KMS-11 (cell line): ENCODE results near the gene TMEM273.

Source experiments
- H2AFZ ChIP-seq: fragments of 200-600 bp; sonication (generic); 2 replicates; pipeline ENCODE4 v1.6.1; 2016; ENCODE audit warnings: antibody characterized with exemption, mixed run types, low read depth
- H3K27ac ChIP-seq: fragments of 200-600 bp; sonication (generic); 2 replicates; pipeline ENCODE4 v1.6.1; 2016; ENCODE audit warnings: mild to moderate bottlenecking, mixed run types
- H3K27me3 ChIP-seq: fragments of 200-600 bp; sonication (generic); 2 replicates; pipeline ENCODE4 v1.6.1; 2017; ENCODE audit warnings: mild to moderate bottlenecking, low read depth, mixed run types, moderate library complexity; ENCODE audit not compliant: insufficient read depth
- H3K36me3 ChIP-seq: fragments of 200-600 bp; sonication (generic); 2 replicates; pipeline ENCODE4 v1.6.1; 2017; ENCODE audit warnings: mild to moderate bottlenecking, mixed run types; ENCODE audit not compliant: insufficient read depth
- H3K4me1 ChIP-seq: fragments of 200-600 bp; sonication (generic); 2 replicates; pipeline ENCODE4 v1.6.1; 2016; ENCODE audit warnings: mild to moderate bottlenecking, low read depth, mixed run types; ENCODE audit not compliant: poor library complexity, severe bottlenecking
- H3K4me2 ChIP-seq: fragments of 200-600 bp; sonication (generic); 2 replicates; pipeline ENCODE4 v1.7.0; 2016; ENCODE audit warnings: mild to moderate bottlenecking, mixed run types
- H3K4me3 ChIP-seq: fragments of 200-600 bp; sonication (generic); IDR thresholded peaks from 2 replicates; pipeline ENCODE4 v1.6.1; 2017; ENCODE audit warnings: low read depth, low read length, mixed read lengths; ENCODE audit not compliant: insufficient read depth
- H3K79me2 ChIP-seq: fragments of 200-600 bp; sonication (generic); 2 replicates; pipeline ENCODE4 v1.6.1; 2016; ENCODE audit warnings: low read depth, mixed run types; ENCODE audit not compliant: insufficient read depth
- H3K9ac ChIP-seq: fragments of 200-600 bp; sonication (generic); 2 replicates; pipeline ENCODE4 v1.6.1; 2016; ENCODE audit warnings: mild to moderate bottlenecking, mixed run types
- H4K20me1 ChIP-seq: fragments of 200-600 bp; sonication (generic); 2 replicates; pipeline ENCODE4 v1.6.1; 2016; ENCODE audit warnings: mild to moderate bottlenecking, mixed run types; ENCODE audit not compliant: insufficient read depth
- TF ChIP-seq, protein P1 (sequence below): fragments of 200-600 bp; sonication (generic); conservative IDR thresholded peaks from 2 replicates; pipeline ENCODE4 v1.6.1; 2017; ENCODE audit warnings: low read depth, mild to moderate bottlenecking, antibody characterized with exemption, low read length, moderate library complexity, mixed read lengths

TMEM273 gene

DNA sequence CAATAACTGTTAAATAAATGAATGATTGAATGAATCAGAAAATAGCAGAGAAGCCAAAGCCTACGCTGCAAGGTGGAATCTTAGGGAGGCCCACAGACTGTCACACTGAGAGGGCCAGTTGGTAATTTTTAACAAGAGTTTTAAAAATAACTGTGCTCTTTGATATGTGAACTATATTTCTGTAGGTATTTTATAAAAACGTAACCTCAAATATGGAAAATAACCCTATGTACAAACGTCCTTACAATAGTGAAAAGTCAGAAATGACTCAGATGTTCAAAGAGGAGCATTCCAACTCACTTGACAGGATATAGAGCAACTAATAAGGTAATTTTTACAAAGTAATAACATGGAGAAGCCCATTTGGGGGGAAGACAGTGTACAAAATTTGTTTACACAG is 18.9 kb upstream of the TMEM273 start:
- H3K4me1 ChIP-seq, result no peaks in the 10 kb centered on the region
- no peak overlapping the region for H3K4me3 ChIP-seq
- no peaks in the 10 kb centered on the region for H3K36me3 ChIP-seq
- H3K27ac ChIP-seq, result no peak overlapping the region
- no peak overlapping the region for H3K9ac ChIP-seq
- no peaks in the 10 kb centered on the region for H3K27me3 ChIP-seq
- no peaks in the 10 kb centered on the region for H3K79me2 ChIP-seq
- H3K4me2 ChIP-seq, result no peak overlapping the region
- H4K20me1 ChIP-seq, result no peaks in the 10 kb centered on the region
- TF ChIP-seq, protein P1, sequence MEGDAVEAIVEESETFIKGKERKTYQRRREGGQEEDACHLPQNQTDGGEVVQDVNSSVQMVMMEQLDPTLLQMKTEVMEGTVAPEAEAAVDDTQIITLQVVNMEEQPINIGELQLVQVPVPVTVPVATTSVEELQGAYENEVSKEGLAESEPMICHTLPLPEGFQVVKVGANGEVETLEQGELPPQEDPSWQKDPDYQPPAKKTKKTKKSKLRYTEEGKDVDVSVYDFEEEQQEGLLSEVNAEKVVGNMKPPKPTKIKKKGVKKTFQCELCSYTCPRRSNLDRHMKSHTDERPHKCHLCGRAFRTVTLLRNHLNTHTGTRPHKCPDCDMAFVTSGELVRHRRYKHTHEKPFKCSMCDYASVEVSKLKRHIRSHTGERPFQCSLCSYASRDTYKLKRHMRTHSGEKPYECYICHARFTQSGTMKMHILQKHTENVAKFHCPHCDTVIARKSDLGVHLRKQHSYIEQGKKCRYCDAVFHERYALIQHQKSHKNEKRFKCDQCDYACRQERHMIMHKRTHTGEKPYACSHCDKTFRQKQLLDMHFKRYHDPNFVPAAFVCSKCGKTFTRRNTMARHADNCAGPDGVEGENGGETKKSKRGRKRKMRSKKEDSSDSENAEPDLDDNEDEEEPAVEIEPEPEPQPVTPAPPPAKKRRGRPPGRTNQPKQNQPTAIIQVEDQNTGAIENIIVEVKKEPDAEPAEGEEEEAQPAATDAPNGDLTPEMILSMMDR, result no peak
- H2AFZ ChIP-seq, result no peak overlapping the region

DNA sequence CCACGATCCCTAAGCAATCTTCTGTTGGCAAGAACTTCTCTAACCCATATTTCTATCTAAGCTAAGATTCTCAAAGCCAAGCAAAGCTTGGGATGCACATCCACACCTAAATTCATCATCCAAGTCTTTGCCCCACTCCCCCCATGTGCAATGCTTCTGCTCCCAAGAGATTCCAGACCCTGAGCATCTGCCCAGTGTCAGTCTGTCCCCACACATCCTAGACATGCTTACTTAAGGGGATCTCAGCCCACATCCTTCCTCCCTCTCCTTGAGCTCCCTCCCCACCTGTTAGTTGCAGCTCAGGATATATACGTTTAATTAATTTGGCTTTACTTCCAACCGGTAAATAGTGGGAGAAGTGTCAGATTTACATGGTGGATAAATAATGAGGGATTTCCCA is 17.0 kb upstream of the TMEM273 start:
- Histone ChIP-seq H3K4me1 (no peaks in the 10 kb centered on the region), H4K20me1 (no peaks in the 10 kb centered on the region), H3K79me2 (no peaks in the 10 kb centered on the region), H3K9ac (no peak overlapping the region), H3K4me2 (no peak overlapping the region), H3K27ac (no peak overlapping the region), H2AFZ (no peak overlapping the region), H3K36me3 (no peaks in the 10 kb centered on the region), H3K4me3 (no peak overlapping the region), H3K27me3 (no peaks in the 10 kb centered on the region)
- TF ChIP-seq, protein P1, result no peak

GRCh38 chr10:49204119-49204518 is 15.9 kb upstream of the TMEM273 start:
- Histone ChIP-seq H3K9ac (no peak overlapping the region), H3K4me1 (no peaks in the 10 kb centered on the region), H3K4me2 (no peak overlapping the region), H3K79me2 (no peaks in the 10 kb centered on the region), H3K4me3 (no peak overlapping the region), H3K27me3 (no peaks in the 10 kb centered on the region), H3K36me3 (no peaks in the 10 kb centered on the region), H4K20me1 (no peaks in the 10 kb centered on the region), H3K27ac (no peak overlapping the region), H2AFZ (no peak overlapping the region)
- TF ChIP-seq, protein P1, result no peak

GRCh38 chr10:49202266-49202665 is 14.1 kb upstream of the TMEM273 start:
- no peaks in the 10 kb centered on the region for H3K27me3 ChIP-seq

More at GRCh38 chr10:49202266-49202665, 14.1 kb upstream of the TMEM273 start:
- Histone ChIP-seq H4K20me1 (no peaks in the 10 kb centered on the region), H3K4me3 (no peak overlapping the region), H3K4me2 (no peak overlapping the region), H3K9ac (no peak overlapping the region), H3K36me3 (no peaks in the 10 kb centered on the region), H3K79me2 (no peaks in the 10 kb centered on the region), H2AFZ (no peak overlapping the region), H3K27ac (no peak overlapping the region), H3K4me1 (no peaks in the 10 kb centered on the region)
- TF ChIP-seq, protein P1, result no peak
